Lung (tissue), 12 donors: ENCODE data around the gene RPRD1A. TPM values are rescaled to one million over a fixed set of nuclear protein-coding genes. Genes with fewer than 3 reads are reported as not detected.

Source experiments
- ATAC-seq: fragments of 200-7000 bp; cut with Tn5 transposase; one replicate; pipeline ENCODE4 v1.9.1; 2020; ENCODE audit warnings: moderate number of reproducible peaks; ENCODE audit not compliant: insufficient read depth, low FRiP score
- DNase-seq, 3 donors: peaks; one replicate each; pipeline ENCODE4 v3.0.0-alpha.2; 2013 to 2017
- H3K27ac ChIP-seq, 2 donors: one replicate each; pipeline ENCODE4 v1.5.1; 2013; ENCODE audit warnings: mild to moderate bottlenecking in 2 of 2, moderate library complexity in 2 of 2, control low read depth in 1 of 2, inconsistent platforms in 1 of 2, low read depth in 1 of 2, low read length in 1 of 2
- H3K27me3 ChIP-seq, 3 donors: one replicate each; pipeline ENCODE4 v1.5.1; 2013; ENCODE audit warnings: low read length in 2 of 3; ENCODE audit not compliant: control insufficient read depth in 3 of 3, insufficient read depth in 3 of 3
- H3K36me3 ChIP-seq, 4 donors: one replicate each; pipeline ENCODE4 v1.5.1; 2013; ENCODE audit warnings: low read length in 4 of 4, mild to moderate bottlenecking in 1 of 4, moderate library complexity in 1 of 4; ENCODE audit not compliant: control insufficient read depth in 4 of 4, insufficient read depth in 4 of 4
- H3K4me1 ChIP-seq, 5 donors: one replicate each; pipeline ENCODE4 v1.5.1; 2013; ENCODE audit warnings: low read length in 5 of 5, mild to moderate bottlenecking in 2 of 5, moderate library complexity in 1 of 5; ENCODE audit not compliant: control insufficient read depth in 5 of 5, insufficient read depth in 5 of 5
- H3K4me3 ChIP-seq: one replicate; pipeline ENCODE4 v1.5.1; 2013; ENCODE audit warnings: mild to moderate bottlenecking, control low read depth, moderate library complexity
- H3K9ac ChIP-seq, 2 donors: one replicate each; pipeline ENCODE4 v1.5.1; 2013; ENCODE audit warnings: low read length in 2 of 2, control low read depth in 1 of 2; ENCODE audit not compliant: insufficient read depth in 1 of 2
- H3K9me3 ChIP-seq, 4 donors: one replicate each; pipeline ENCODE4 v1.5.1; 2013; ENCODE audit warnings: low read length in 3 of 4, mild to moderate bottlenecking in 1 of 4, moderate library complexity in 1 of 4; ENCODE audit not compliant: control insufficient read depth in 4 of 4, insufficient read depth in 3 of 4
- CTCF ChIP-seq: IDR thresholded peaks from 2 replicates; pipeline ENCODE4 v1.5.1; 2012; ENCODE audit warnings: mild to moderate bottlenecking; ENCODE audit errors: control extremely low read depth, extremely low read depth
- WGBS, 2 donors: extraction: QIAGEN DNeasy Blood & Tissue Kit; methylation state at CpG; one replicate each; pipeline ENCODE4 v1.1.7; 2013; 5-methylcytosine and 5-hydroxymethylcytosine counted together
- polyA plus RNA-seq, 2 donors: library from polyadenylated mRNA; stranded (reverse); fragments of 200-250 nt; gene quantifications; one replicate each; pipeline ENCODE4 v1.2.1, GENCODE V29; 2013
- total RNA-seq, 2 donors: library from RNA; depleted of rRNA in 1 of 2; stranded (reverse); fragments of >200 nt in 1 of 2; gene quantifications; one replicate each; pipeline ENCODE4 v1.2.1, GENCODE V29; 2014 to 2021
- donor health status: control.
- donor health status: control.
- donor health status: Bipolar disorder and iron deficiency.
- donor health status: healthy.
- donor health status: DM: yes; HTN: yes; CAD: no.

The RPRD1A gene
- total and polyA plus RNA-seq, 4 donors, result 21.3 to 61.3 (median 30.5) TPM

GRCh38 chr18:35962320-35962719, 105.0 kb downstream of the RPRD1A start:
- Histone ChIP-seq H3K36me3 (no peaks in the 10 kb centered on the region), H3K4me1 (no peaks in the 10 kb centered on the region), H3K27me3 (no peaks in the 10 kb centered on the region), H3K4me3 (no peak overlapping the region), H3K27ac (no peak overlapping the region), H3K9me3 (peaks cover 0 to 2% (median 0%) of the 10 kb centered on the region in 4 donors), H3K9ac (no peak overlapping the region)
- no peak for DNase-seq
- TF ChIP-seq CTCF, result no peak
- no peak for ATAC-seq
- 89 to 93% methylated on average over 2 of the region's 2 CpGs for WGBS, 2 donors

GRCh38 chr18:35956226-35956625, 111.1 kb downstream of the RPRD1A start:
- no peak for TF ChIP-seq CTCF
- Histone ChIP-seq H3K4me3 (no peak overlapping the region), H3K27ac (no peak overlapping the region), H3K9me3 (no peaks in the 10 kb centered on the region), H3K4me1 (no peaks in the 10 kb centered on the region), H3K9ac (no peak overlapping the region), H3K36me3 (no peaks in the 10 kb centered on the region), H3K27me3 (no peaks in the 10 kb centered on the region)
- DNase-seq (no peak), ATAC-seq (no peak)
- WGBS, 2 donors, result 86 to 96% methylated on average over 3 of the region's 3 CpGs

GRCh38 chr18:35953688-35954087, 113.7 kb downstream of the RPRD1A start:
- no peaks in the 10 kb centered on the region for H3K9me3 ChIP-seq
- peaks cover 0 to 5% (median 3%) of the 10 kb centered on the region in 5 donors for H3K4me1 ChIP-seq
- H3K27ac ChIP-seq, result no peak overlapping the region
- no peak overlapping the region for H3K4me3 ChIP-seq
- H3K9ac ChIP-seq, result no peak overlapping the region
- TF ChIP-seq CTCF, result no peak
- no peak for DNase-seq
- no peak for ATAC-seq
- H3K27me3 ChIP-seq, result peaks cover 0 to 6% (median 4%) of the 10 kb centered on the region in 3 donors
- no peaks in the 10 kb centered on the region for H3K36me3 ChIP-seq
- 76 to 96% methylated on average over 1 of the region's 1 CpG for WGBS, 2 donors

GRCh38 chr18:35950628-35950982, 116.8 kb downstream of the RPRD1A start:
- H3K4me3 ChIP-seq, result no peak overlapping the region
- no peak for DNase-seq
- no peak overlapping the region for H3K27ac ChIP-seq
- peaks cover 0 to 5% (median 3%) of the 10 kb centered on the region in 5 donors for H3K4me1 ChIP-seq
- no peak for ATAC-seq
- no peaks in the 10 kb centered on the region for H3K9me3 ChIP-seq
- H3K36me3 ChIP-seq, result no peaks in the 10 kb centered on the region
- H3K27me3 ChIP-seq, result peaks cover 0 to 6% (median 4%) of the 10 kb centered on the region in 3 donors
- TF ChIP-seq CTCF, result no peak
- 14 to 19% methylated on average over 6 of the region's 6 CpGs for WGBS, 2 donors
- peak overlapping the region in 1 of 2 donors; percentile 26 for H3K9ac ChIP-seq
